ENCODE measurements around the gene ZNF560.

DNA sequence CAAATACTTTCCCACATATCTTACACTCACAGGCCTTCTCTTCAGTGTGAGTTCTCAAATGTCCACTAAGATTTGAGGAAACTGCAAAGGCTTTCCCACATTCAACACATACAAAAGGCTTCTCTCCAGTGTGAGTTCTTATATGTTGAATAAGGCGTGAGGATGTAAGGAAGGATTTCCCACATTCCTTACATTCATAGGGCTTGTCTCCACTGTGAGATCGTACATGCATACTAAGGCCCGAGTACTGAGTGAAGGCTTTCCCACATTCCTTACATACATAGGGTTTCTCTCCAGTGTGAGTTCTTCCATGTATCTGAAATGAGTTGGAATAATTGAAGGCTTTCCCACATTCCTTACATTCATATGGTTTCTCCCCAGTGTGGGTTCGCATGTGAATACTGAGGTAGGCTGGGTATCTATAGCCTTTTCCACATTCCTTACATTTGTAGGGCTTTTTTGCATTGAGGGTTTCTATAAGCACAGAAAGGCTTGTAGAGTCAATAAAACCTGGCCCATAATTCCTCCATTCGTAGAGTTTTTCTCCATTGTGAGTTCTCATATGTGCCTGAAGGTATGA, 30.4 kb upstream of the ZNF560 start:
- TF ChIP-seq ZFP37 (CRISPR knock-in tag; IDR thresholded peaks at IDR 0.05; ENCODE audit: borderline replicate concordance) (no peak), POLR2A (IDR thresholded peaks at IDR 0.05; ENCODE audit: insufficient read depth in 1 of 2, low read depth in 2 of 2, low read length in 2 of 2) (no peak)
